ENCODE measurements around the gene B3GNT9.

- TF ChIP-seq CTCF (IDR thresholded peaks at IDR 0.05) = no peak
- TF ChIP-seq POLR2A (IDR thresholded peaks at IDR 0.05) = no peak
These were observed 52.2 kb downstream of the B3GNT9 start for GRCh38 chr16:67098599-67098998.

Measured in heart left ventricle (tissue), 13 donors.